ENCODE measurements around the gene KLKB1.

- no peak for TF ChIP-seq CTCF (conservative IDR thresholded peaks at IDR 0.05)
- no peak for TF ChIP-seq ZFX (IDR thresholded peaks at IDR 0.05)
These were observed 59.3 kb downstream of the KLKB1 start for GRCh38 chr4:186286581-186286980.

Measured in C4-2B (cell line).